HEK293 (cell line): ENCODE data around the gene CDYL2.

Source experiments
- CTCF ChIA-PET: fragments of 350-600 bp; formaldehyde crosslinking; extraction: SDS; loops from one replicate; lab custom pipeline; 2021; ENCODE audit warnings: antibody characterized with exemption; lab: Yijun Ruan, JAX
- POLR2A ChIA-PET: fragments of 300-600 bp; formaldehyde crosslinking; extraction: SDS; loops from one replicate; lab custom pipeline; 2020; ENCODE audit warnings: antibody characterized with exemption, inconsistent platforms; lab: Yijun Ruan, JAX
- H3K27ac ChIP-seq: fragments of 200-500 bp; sonication (Bioruptor generic); 2 replicates; pipeline ENCODE4 v1.5.1; 2014; ENCODE audit warnings: low read depth, low read length, control low read depth, inconsistent platforms; ENCODE audit errors: extremely low read depth
- H3K36me3 ChIP-seq, 2 experiments: fragments of 200-500 bp in 1 of 2; sonication (Bioruptor generic) in 1 of 2; 1 replicate in 1 of 2; 2 replicates in 1 of 2; pipeline ENCODE4 v1.5.1; 2014 to 2017; ENCODE audit warnings: inconsistent platforms in 2 of 2, low read length in 2 of 2; ENCODE audit not compliant: control insufficient read depth in 2 of 2, insufficient read depth in 1 of 2
- H3K4me1 ChIP-seq: fragments of 200-500 bp; sonication (Bioruptor generic); 2 replicates; pipeline ENCODE4 v1.5.1; 2014; ENCODE audit warnings: mild to moderate bottlenecking, low read length, inconsistent platforms; ENCODE audit not compliant: control insufficient read depth, insufficient read depth
- H3K4me3 ChIP-seq: 2 replicates; pipeline ENCODE4 v1.5.1; 2011; ENCODE audit warnings: low read depth, mild to moderate bottlenecking, control low read depth, low read length, moderate library complexity
- H3K9me3 ChIP-seq: fragments of 200-500 bp; sonication (Bioruptor generic); 2 replicates; pipeline ENCODE4 v1.5.1; 2014; ENCODE audit warnings: low read depth, low read length, inconsistent platforms; ENCODE audit not compliant: control insufficient read depth, insufficient read depth
- FEZF1 ChIP-seq: fragments of 450-650 bp; formaldehyde crosslinking; IDR thresholded peaks from 2 replicates; pipeline ENCODE4 v1.5.1; 2016; ENCODE audit warnings: missing biosample characterization, missing genetic modification characterization
- GLIS2 ChIP-seq: fragments of 450-650 bp; formaldehyde crosslinking; IDR thresholded peaks from 2 replicates; pipeline ENCODE4 v1.5.1; 2016; ENCODE audit warnings: missing biosample characterization, missing genetic modification characterization
- HOXD13 ChIP-seq: sonication (generic); formaldehyde crosslinking; IDR thresholded peaks from 2 replicates; pipeline ENCODE4 v1.8.0; 2022; ENCODE audit warnings: missing genetic modification reagents, borderline replicate concordance
- KLF10 ChIP-seq: fragments of 450-650 bp; IDR thresholded peaks from 2 replicates; pipeline ENCODE4 v1.5.1; 2018; ENCODE audit warnings: missing biosample characterization, mild to moderate bottlenecking, missing genetic modification characterization
- RBAK ChIP-seq: fragments of 450-650 bp; formaldehyde crosslinking; IDR thresholded peaks from 2 replicates; pipeline ENCODE4 v1.5.1; 2016; ENCODE audit warnings: missing biosample characterization, missing genetic modification characterization
- SCRT1 ChIP-seq: fragments of 450-650 bp; formaldehyde crosslinking; IDR thresholded peaks from 2 replicates; pipeline ENCODE4 v1.5.1; 2016; ENCODE audit warnings: missing biosample characterization, missing genetic modification characterization, borderline replicate concordance
- TCF7L2 ChIP-seq: IDR thresholded peaks from 2 replicates; pipeline ENCODE4 v1.6.1; 2011; ENCODE audit warnings: low read depth, mild to moderate bottlenecking, inconsistent platforms, low read length, moderate library complexity, borderline replicate concordance
- WT1 ChIP-seq: fragments of 450-650 bp; formaldehyde crosslinking; IDR thresholded peaks from 2 replicates; pipeline ENCODE4 v1.5.1; 2016; ENCODE audit warnings: missing biosample characterization, missing genetic modification characterization
- ZBTB1 ChIP-seq: fragments of 450-650 bp; formaldehyde crosslinking; IDR thresholded peaks from 2 replicates; pipeline ENCODE4 v1.5.1; 2016; ENCODE audit warnings: missing biosample characterization, missing genetic modification characterization
- ZBTB20 ChIP-seq: fragments of 450-650 bp; formaldehyde crosslinking; IDR thresholded peaks from 2 replicates; pipeline ENCODE4 v1.5.1; 2016; ENCODE audit warnings: missing biosample characterization, missing genetic modification characterization
- ZBTB26 ChIP-seq: fragments of 450-650 bp; formaldehyde crosslinking; optimal IDR thresholded peaks from 2 replicates; pipeline ENCODE3; 2016; ENCODE audit warnings: missing biosample characterization, mild to moderate bottlenecking, missing genetic modification characterization
- ZFP3 ChIP-seq: fragments of 450-650 bp; formaldehyde crosslinking; IDR thresholded peaks from 2 replicates; pipeline ENCODE4 v1.5.1; 2016; ENCODE audit warnings: low read depth, missing biosample characterization, missing genetic modification characterization
- ZNF10 ChIP-seq: fragments of 450-650 bp; formaldehyde crosslinking; IDR thresholded peaks from 2 replicates; pipeline ENCODE4 v1.5.1; 2017; ENCODE audit warnings: missing biosample characterization, missing genetic modification characterization
- ZNF133 ChIP-seq: fragments of 450-650 bp; formaldehyde crosslinking; IDR thresholded peaks from 2 replicates; pipeline ENCODE4 v1.5.1; 2016; ENCODE audit warnings: missing biosample characterization, missing genetic modification characterization
- ZNF16 ChIP-seq: fragments of 450-650 bp; formaldehyde crosslinking; IDR thresholded peaks from 2 replicates; pipeline ENCODE4 v1.5.1; 2016; ENCODE audit warnings: low read depth, missing biosample characterization, missing genetic modification characterization
- ZNF169 ChIP-seq: fragments of 450-650 bp; formaldehyde crosslinking; IDR thresholded peaks from 2 replicates; pipeline ENCODE4 v1.5.1; 2016; ENCODE audit warnings: missing biosample characterization, missing genetic modification characterization
- ZNF184 ChIP-seq: fragments of 450-650 bp; IDR thresholded peaks from 2 replicates; pipeline ENCODE4 v1.5.1; 2018; ENCODE audit warnings: missing biosample characterization, mild to moderate bottlenecking, missing genetic modification characterization
- ZNF19 ChIP-seq: fragments of 450-650 bp; formaldehyde crosslinking; IDR thresholded peaks from 2 replicates; pipeline ENCODE4; 2016; ENCODE audit warnings: missing biosample characterization, missing genetic modification characterization, low read depth
- ZNF214 ChIP-seq: fragments of 450-650 bp; formaldehyde crosslinking; IDR thresholded peaks from 2 replicates; pipeline ENCODE4 v1.5.1; 2017; ENCODE audit warnings: missing biosample characterization, mild to moderate bottlenecking, missing genetic modification characterization, borderline replicate concordance
- ZNF416 ChIP-seq: fragments of 450-650 bp; formaldehyde crosslinking; IDR thresholded peaks from 2 replicates; pipeline ENCODE4 v1.5.1; 2016; ENCODE audit warnings: missing biosample characterization, missing genetic modification characterization
- ZNF433 ChIP-seq: fragments of 450-650 bp; formaldehyde crosslinking; IDR thresholded peaks from 2 replicates; pipeline ENCODE4 v1.5.1; 2016; ENCODE audit warnings: missing biosample characterization, missing genetic modification characterization, low read depth
- ZNF513 ChIP-seq: fragments of 450-650 bp; IDR thresholded peaks from 2 replicates; pipeline ENCODE4 v1.5.1; 2018; ENCODE audit warnings: missing biosample characterization, missing genetic modification characterization
- ZNF626 ChIP-seq: fragments of 450-650 bp; sonication (Bioruptor Pico); formaldehyde crosslinking; IDR thresholded peaks from 2 replicates; pipeline ENCODE4 v1.5.1; 2018; ENCODE audit warnings: missing biosample characterization, missing genetic modification characterization, inconsistent platforms
- ZNF658 ChIP-seq: fragments of 450-650 bp; formaldehyde crosslinking; IDR thresholded peaks from 2 replicates; pipeline ENCODE4; 2016; ENCODE audit warnings: missing biosample characterization, missing genetic modification characterization
- ZNF707 ChIP-seq: fragments of 450-650 bp; formaldehyde crosslinking; IDR thresholded peaks from 2 replicates; pipeline ENCODE4 v1.5.1; 2016; ENCODE audit warnings: missing biosample characterization, missing genetic modification characterization
- ZSCAN30 ChIP-seq: fragments of 450-650 bp; IDR thresholded peaks from 2 replicates; pipeline ENCODE4 v1.5.1; 2018; ENCODE audit warnings: missing biosample characterization, mild to moderate bottlenecking, missing genetic modification characterization, moderate library complexity
- TF ChIP-seq, protein P1 (sequence below): fragments of 450-650 bp; formaldehyde crosslinking; conservative IDR thresholded peaks from 2 replicates; pipeline ENCODE4 v1.5.1; 2016; ENCODE audit warnings: low read depth, missing biosample characterization, missing genetic modification characterization

CDYL2 gene

GRCh38 chr16:80837533-80838147, 33.2 kb upstream of the CDYL2 start (continued):
- TF ChIP-seq SCRT1 (tag by site-specific recombination) (no peak), TCF7L2 (0 out of 2 replicates have a peak, but pooled peaks have one; percentile 29), ZNF19 (tag by site-specific recombination) (no peak), ZNF16 (tag by site-specific recombination) (no peak), ZBTB26 (tag by site-specific recombination) (no peak), ZSCAN30 (tag by site-specific recombination) (no peak), ZBTB1 (no peak), ZNF133 (tag by site-specific recombination) (no peak), ZNF707 (tag by site-specific recombination) (no peak), ZNF513 (no peak)
- TF ChIP-seq, protein P1, sequence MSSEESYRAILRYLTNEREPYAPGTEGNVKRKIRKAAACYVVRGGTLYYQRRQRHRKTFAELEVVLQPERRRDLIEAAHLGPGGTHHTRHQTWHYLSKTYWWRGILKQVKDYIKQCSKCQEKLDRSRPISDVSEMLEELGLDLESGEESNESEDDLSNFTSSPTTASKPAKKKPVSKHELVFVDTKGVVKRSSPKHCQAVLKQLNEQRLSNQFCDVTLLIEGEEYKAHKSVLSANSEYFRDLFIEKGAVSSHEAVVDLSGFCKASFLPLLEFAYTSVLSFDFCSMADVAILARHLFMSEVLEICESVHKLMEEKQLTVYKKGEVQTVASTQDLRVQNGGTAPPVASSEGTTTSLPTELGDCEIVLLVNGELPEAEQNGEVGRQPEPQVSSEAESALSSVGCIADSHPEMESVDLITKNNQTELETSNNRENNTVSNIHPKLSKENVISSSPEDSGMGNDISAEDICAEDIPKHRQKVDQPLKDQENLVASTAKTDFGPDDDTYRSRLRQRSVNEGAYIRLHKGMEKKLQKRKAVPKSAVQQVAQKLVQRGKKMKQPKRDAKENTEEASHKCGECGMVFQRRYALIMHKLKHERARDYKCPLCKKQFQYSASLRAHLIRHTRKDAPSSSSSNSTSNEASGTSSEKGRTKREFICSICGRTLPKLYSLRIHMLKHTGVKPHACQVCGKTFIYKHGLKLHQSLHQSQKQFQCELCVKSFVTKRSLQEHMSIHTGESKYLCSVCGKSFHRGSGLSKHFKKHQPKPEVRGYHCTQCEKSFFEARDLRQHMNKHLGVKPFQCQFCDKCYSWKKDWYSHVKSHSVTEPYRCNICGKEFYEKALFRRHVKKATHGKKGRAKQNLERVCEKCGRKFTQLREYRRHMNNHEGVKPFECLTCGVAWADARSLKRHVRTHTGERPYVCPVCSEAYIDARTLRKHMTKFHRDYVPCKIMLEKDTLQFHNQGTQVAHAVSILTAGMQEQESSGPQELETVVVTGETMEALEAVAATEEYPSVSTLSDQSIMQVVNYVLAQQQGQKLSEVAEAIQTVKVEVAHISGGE (tag by site-specific recombination) = no peak

DNA sequence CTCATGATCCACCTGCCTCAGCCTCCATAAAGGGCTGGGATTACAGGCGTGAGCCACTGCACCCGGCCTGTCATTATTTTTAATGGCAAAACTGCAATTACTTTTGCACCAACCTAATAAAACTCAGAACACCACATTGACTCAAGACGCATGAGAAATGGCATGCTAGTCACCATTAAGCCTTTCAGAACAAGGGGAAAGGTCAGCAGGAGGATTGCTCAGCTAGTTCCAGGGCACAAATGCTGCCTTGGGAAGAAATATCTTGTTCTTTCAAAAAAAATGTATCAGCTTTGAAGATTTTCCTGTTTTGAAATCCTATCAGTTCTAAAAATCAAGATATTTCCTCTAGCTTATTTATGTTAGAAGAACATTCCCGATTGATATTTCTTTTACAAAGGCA, 32.4 kb upstream of the CDYL2 start:
- POLR2A ChIA-PET = interaction anchor here (0.7 kb wide), 1 partner anchor 37 kb away, joined by 4 read pairs; no protein-coding TSS in a partner anchor
- Histone ChIP-seq H3K27ac (no peak overlapping the region), H3K9me3 (no peaks in the 10 kb centered on the region), H3K36me3 (no peaks in the 10 kb centered on the region), H3K4me1 (peaks cover 15% of the 10 kb centered on the region), H3K4me3 (no peak overlapping the region)
- CTCF ChIA-PET = interaction anchor here (0.7 kb wide), 1 partner anchor 303 kb away, joined by 6 read pairs; no protein-coding TSS in a partner anchor
- TF ChIP-seq ZBTB20 (tag by site-specific recombination) (0 out of 2 replicates have a peak, but pooled peaks have one; percentile 35), FEZF1 (peak; percentile 83), ZFP3 (tag by site-specific recombination) (no peak), ZNF707 (tag by site-specific recombination) (no peak), ZNF10 (no peak), ZNF626 (tag by site-specific recombination) (no peak), HOXD13 (0 out of 2 replicates have a peak, but pooled peaks have one; percentile 15), RBAK (tag by site-specific recombination) (no peak), ZSCAN30 (tag by site-specific recombination) (no peak), WT1 (no peak), KLF10 (no peak), ZNF169 (tag by site-specific recombination) (no peak), ZNF416 (tag by site-specific recombination) (no peak), ZNF658 (tag by site-specific recombination) (no peak), ZNF214 (no peak), ZNF184 (tag by site-specific recombination) (no peak), GLIS2 (tag by site-specific recombination) (no peak), ZNF433 (tag by site-specific recombination) (no peak)
